Measurements from ENCODE around the gene CLCN5.

The CLCN5 gene

DNA sequence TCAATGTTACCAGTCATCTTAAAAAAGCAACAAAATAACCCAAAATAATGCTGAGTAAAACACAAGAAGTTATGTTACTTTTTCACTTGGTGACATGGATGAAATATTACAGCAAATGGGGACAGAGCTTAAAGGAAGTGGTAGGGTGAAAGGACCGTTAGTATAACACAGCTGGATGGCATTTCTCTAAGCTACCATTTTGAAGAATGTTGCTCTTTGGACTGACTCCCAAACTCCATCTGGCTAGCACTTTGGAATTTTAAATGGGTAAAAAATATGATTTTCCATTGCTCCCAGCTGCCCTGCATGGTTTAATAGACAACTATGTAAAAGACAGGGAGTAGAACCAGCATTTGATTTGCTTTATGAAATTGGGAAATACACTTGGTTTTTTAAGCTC lies 27.6 kb downstream of the CLCN5 start:
- TF ChIP-seq, protein P1, sequence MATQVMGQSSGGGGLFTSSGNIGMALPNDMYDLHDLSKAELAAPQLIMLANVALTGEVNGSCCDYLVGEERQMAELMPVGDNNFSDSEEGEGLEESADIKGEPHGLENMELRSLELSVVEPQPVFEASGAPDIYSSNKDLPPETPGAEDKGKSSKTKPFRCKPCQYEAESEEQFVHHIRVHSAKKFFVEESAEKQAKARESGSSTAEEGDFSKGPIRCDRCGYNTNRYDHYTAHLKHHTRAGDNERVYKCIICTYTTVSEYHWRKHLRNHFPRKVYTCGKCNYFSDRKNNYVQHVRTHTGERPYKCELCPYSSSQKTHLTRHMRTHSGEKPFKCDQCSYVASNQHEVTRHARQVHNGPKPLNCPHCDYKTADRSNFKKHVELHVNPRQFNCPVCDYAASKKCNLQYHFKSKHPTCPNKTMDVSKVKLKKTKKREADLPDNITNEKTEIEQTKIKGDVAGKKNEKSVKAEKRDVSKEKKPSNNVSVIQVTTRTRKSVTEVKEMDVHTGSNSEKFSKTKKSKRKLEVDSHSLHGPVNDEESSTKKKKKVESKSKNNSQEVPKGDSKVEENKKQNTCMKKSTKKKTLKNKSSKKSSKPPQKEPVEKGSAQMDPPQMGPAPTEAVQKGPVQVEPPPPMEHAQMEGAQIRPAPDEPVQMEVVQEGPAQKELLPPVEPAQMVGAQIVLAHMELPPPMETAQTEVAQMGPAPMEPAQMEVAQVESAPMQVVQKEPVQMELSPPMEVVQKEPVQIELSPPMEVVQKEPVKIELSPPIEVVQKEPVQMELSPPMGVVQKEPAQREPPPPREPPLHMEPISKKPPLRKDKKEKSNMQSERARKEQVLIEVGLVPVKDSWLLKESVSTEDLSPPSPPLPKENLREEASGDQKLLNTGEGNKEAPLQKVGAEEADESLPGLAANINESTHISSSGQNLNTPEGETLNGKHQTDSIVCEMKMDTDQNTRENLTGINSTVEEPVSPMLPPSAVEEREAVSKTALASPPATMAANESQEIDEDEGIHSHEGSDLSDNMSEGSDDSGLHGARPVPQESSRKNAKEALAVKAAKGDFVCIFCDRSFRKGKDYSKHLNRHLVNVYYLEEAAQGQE (IDR thresholded peaks at IDR 0.05; ENCODE audit: insufficient read depth in 1 of 2, low read depth in 2 of 2, low read length in 2 of 2): no peak
- no peak for TF ChIP-seq FOXP2 (optimal IDR thresholded peaks at IDR 0.05; ENCODE audit: borderline replicate concordance, extremely low read depth, extremely low read length, insufficient read depth)
- no peak for TF ChIP-seq POLR2AphosphoS5 (IDR thresholded peaks at IDR 0.05; ENCODE audit: low read depth, low read length)
- TF ChIP-seq SIN3A (IDR thresholded peaks at IDR 0.05; ENCODE audit: borderline replicate concordance, insufficient read depth, low read length): no peak
- TF ChIP-seq TAF1 (IDR thresholded peaks at IDR 0.05; ENCODE audit: borderline replicate concordance, insufficient read depth, low read length): no peak

DNA sequence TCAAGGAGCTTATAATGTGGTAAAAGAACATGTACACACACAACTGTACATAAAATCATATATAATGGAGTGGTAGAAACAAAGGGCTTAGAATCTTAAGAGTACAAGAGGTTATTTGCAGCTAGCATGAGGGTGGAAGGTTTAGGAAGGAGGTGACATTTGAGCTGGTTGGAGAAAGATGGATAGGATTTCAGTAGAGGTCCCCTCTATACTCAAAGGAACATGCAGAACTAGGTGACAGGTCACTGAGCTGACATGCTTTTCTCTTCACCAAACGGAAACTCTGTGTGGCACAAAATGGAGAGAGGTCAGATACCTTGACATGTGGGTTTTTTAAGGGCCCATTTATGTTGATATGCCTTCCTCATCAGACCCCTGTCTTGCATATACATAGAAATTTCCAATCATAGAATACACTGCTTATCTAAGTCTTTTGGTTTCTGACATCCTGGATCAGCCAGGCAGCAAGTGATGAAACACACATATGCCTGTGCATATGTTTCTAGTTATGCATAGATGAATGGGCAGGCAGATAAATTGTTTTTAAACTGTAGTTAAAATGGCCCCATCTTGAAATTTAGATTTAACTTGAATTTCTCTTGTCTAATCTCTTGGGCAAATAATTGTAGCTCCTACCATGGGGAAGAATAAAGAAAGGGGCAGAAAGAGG lies 29.3 kb downstream of the CLCN5 start:
- TF ChIP-seq TAF1 (IDR thresholded peaks at IDR 0.05; ENCODE audit: borderline replicate concordance, insufficient read depth, low read length) (no peak), POLR2AphosphoS5 (IDR thresholded peaks at IDR 0.05; ENCODE audit: low read depth, low read length) (no peak), SIN3A (IDR thresholded peaks at IDR 0.05; ENCODE audit: borderline replicate concordance, insufficient read depth, low read length) (no peak), FOXP2 (optimal IDR thresholded peaks at IDR 0.05; ENCODE audit: borderline replicate concordance, extremely low read depth, extremely low read length, insufficient read depth) (no peak)
- TF ChIP-seq, protein P1 (IDR thresholded peaks at IDR 0.05; ENCODE audit: insufficient read depth in 1 of 2, low read depth in 2 of 2, low read length in 2 of 2): no peak

DNA sequence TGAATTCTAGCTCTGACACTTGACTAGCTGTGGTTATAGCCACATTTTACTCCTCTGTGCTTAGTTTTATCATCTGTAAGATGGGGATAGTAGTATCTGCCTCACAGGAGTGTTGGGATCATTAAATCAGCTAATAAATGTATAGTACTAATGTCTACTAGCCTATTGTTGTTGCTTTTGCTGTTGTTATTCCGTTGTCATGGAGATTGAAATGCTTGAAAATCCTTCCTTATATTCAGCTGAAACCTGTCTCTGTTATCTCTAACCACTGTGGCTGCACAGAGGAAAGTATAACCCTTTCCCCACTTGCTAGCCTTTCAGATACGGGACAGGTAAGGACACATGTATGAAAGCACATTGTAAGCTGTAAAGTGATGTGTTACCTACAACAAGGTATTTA lies 33.9 kb downstream of the CLCN5 start:
- TF ChIP-seq TAF1 (IDR thresholded peaks at IDR 0.05; ENCODE audit: borderline replicate concordance, insufficient read depth, low read length) (no peak), POLR2AphosphoS5 (IDR thresholded peaks at IDR 0.05; ENCODE audit: low read depth, low read length) (no peak), SIN3A (IDR thresholded peaks at IDR 0.05; ENCODE audit: borderline replicate concordance, insufficient read depth, low read length) (no peak), FOXP2 (optimal IDR thresholded peaks at IDR 0.05; ENCODE audit: borderline replicate concordance, extremely low read depth, extremely low read length, insufficient read depth) (no peak)
- TF ChIP-seq, protein P1 (IDR thresholded peaks at IDR 0.05; ENCODE audit: insufficient read depth in 1 of 2, low read depth in 2 of 2, low read length in 2 of 2): no peak

DNA sequence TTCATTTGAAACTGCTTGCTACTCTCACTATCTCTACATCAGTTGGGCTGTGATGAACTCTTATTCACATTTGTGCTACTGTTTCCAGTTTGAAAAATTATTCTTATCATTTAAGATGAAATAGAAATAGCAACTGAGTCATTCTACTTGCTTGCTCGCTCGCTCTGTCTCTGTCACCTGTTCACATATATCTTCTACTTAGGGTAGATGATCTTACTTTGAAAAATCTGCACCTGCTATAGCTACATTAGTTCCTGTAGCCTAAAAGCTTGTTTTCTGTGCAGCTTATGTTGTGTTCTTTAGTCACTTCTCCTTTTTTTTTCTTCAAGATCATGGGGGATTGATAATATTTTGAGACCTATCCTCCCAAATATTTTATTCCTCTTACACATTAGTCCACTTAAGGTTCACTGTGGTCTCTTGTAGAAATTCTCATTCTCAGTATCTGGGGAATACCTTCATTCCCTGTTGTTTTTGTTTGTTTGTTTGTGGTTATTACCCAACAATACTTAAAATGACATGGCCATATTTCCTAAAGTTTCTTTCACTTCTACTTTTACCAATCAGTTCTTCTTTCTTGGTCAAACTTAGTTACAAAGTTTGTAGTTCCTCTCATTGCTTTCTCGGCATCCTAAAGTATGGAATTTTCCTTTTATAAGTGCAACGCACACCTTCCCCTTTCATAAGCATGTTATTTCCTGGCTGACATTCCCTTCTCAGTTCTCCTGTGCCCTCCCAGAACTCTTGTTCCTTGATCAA lies 36.5 kb downstream of the CLCN5 start:
- TF ChIP-seq TAF1 (IDR thresholded peaks at IDR 0.05; ENCODE audit: borderline replicate concordance, insufficient read depth, low read length) (no peak), POLR2AphosphoS5 (IDR thresholded peaks at IDR 0.05; ENCODE audit: low read depth, low read length) (no peak), SIN3A (IDR thresholded peaks at IDR 0.05; ENCODE audit: borderline replicate concordance, insufficient read depth, low read length) (no peak), FOXP2 (optimal IDR thresholded peaks at IDR 0.05; ENCODE audit: borderline replicate concordance, extremely low read depth, extremely low read length, insufficient read depth) (no peak)
- TF ChIP-seq, protein P1 (IDR thresholded peaks at IDR 0.05; ENCODE audit: insufficient read depth in 1 of 2, low read depth in 2 of 2, low read length in 2 of 2): no peak
